ENCODE measurements around the gene LRP1B.
"Not testable (repeated sequence)": the region's sequence is repeated elsewhere in the genome, so short reads cannot be mapped to it uniquely, and the experiment has no call there.

The LRP1B gene

DNA sequence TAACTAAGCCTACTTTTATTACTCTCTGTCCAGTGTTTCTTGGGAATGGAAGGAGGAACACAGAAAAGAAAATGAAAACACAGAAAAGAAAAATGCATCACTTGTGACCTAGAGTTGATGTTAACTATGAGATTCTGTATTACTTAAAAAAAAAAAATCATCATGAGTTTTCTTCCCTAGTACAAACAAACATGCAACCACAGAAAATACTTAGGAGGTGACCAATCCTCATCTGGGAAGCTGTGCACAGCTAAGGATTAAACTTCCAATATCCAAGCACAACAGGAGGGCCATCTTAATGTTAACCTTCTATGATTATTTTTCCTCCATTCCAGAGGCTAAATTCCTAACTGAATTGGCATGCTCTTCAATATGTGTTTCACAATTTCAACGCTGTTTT is 1140.4 kb downstream of the LRP1B start:
- TF ChIP-seq, protein P1, sequence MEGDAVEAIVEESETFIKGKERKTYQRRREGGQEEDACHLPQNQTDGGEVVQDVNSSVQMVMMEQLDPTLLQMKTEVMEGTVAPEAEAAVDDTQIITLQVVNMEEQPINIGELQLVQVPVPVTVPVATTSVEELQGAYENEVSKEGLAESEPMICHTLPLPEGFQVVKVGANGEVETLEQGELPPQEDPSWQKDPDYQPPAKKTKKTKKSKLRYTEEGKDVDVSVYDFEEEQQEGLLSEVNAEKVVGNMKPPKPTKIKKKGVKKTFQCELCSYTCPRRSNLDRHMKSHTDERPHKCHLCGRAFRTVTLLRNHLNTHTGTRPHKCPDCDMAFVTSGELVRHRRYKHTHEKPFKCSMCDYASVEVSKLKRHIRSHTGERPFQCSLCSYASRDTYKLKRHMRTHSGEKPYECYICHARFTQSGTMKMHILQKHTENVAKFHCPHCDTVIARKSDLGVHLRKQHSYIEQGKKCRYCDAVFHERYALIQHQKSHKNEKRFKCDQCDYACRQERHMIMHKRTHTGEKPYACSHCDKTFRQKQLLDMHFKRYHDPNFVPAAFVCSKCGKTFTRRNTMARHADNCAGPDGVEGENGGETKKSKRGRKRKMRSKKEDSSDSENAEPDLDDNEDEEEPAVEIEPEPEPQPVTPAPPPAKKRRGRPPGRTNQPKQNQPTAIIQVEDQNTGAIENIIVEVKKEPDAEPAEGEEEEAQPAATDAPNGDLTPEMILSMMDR (IDR thresholded peaks at IDR 0.05; ENCODE audit: control insufficient read depth, extremely low read depth, insufficient read depth): no peak
- no peak for DNase-seq (ENCODE audit: low read depth)

DNA sequence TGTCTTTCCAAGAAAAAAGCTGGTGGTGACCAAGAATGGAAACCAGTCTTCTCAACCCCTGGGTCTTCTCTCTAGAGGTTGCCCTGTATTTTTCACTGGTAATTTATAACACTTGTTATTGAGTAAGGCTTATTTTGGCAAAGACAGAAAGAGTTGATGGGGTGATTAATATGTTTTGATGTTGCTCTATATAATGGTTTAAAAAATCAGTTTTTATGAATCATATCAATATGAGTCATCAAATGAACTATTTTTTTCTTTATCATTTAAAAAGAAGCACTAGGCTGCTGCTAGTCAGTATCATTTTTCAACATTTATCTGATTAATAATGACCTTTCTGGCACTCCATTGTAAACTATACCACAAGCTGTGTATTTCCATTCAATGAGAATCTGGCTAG is 1142.2 kb downstream of the LRP1B start:
- no peak overlapping the region for H3K4me3 ChIP-seq (ENCODE audit: low read depth, low read length)
- TF ChIP-seq, protein P1 (IDR thresholded peaks at IDR 0.05; ENCODE audit: control insufficient read depth, extremely low read depth, insufficient read depth): no peak

More for the DNA sequence above, 1140.4 kb downstream of the LRP1B start:
- no peak overlapping the region for H3K4me3 ChIP-seq (ENCODE audit: low read depth, low read length)

DNA sequence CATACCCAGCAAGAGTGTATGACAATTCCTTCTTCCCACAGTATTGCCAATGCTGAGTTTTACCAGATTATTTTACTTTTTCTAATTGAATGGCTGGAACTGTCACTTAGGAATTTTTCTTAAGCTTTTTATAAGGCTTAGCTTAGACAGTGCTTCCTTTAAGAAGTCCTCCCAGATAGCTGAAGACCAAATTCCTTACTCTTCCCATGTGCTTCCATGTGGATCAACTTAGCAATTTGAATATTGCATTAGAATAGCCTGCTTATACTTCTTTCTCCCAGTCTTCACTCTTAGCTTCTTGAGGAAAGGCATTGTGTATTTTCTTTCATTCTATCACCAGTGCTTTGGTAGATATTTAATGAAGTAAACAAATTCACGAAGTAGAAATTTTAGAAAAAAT is 1144.4 kb downstream of the LRP1B start:
- TF ChIP-seq, protein P1 (IDR thresholded peaks at IDR 0.05; ENCODE audit: control insufficient read depth, extremely low read depth, insufficient read depth): no peak
- no peak for DNase-seq (ENCODE audit: low read depth)

More for the DNA sequence above, 1142.2 kb downstream of the LRP1B start:
- no peak for DNase-seq (ENCODE audit: low read depth)

DNA sequence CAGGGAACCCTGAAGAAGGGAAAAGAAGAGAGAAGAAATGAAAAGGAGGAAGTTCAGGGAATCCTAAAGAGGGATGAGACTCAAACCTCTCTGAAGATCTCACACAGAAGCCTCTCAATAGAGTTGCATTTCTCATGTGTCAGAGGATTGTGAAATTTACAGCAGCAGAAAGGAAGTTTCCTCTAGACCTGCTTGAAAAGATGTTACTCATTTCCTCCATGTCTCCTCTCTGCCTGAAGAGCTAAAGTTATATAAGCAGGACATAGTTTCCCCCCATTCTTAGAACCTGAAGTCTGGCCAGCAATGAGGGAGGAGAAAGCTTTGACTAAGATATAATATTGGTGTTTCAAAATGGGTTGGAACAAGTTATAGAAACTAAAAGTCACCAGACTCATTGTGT is 1155.6 kb downstream of the LRP1B start:
- H3K4me3 ChIP-seq (ENCODE audit: low read depth, low read length): no peak overlapping the region
- no peak for DNase-seq (ENCODE audit: low read depth)
- TF ChIP-seq, protein P1 (IDR thresholded peaks at IDR 0.05; ENCODE audit: control insufficient read depth, extremely low read depth, insufficient read depth): no peak

More for the DNA sequence above, 1144.4 kb downstream of the LRP1B start:
- no peak overlapping the region for H3K4me3 ChIP-seq (ENCODE audit: low read depth, low read length)

DNA sequence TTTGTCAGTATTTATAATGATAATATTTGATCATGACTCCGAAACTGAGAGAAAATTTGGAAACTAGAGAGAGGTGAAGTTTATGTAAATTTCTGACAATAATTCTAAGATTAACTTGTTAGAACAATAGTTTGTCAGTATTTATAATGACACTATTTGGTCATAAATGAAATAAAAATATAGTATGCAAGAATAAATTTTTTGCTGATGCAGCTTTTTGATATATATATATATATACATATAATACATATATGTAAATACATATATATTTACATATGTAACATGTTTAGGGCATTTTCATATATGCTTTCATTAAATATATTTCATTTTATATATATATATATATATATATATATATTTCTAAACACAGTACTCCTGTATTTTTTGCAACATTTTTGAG is 1158.1 kb downstream of the LRP1B start:
- TF ChIP-seq, protein P1 (IDR thresholded peaks at IDR 0.05; ENCODE audit: control insufficient read depth, extremely low read depth, insufficient read depth): no peak
- DNase-seq (ENCODE audit: low read depth): no peak
- H3K4me3 ChIP-seq (ENCODE audit: low read depth, low read length): no peak overlapping the region

DNA sequence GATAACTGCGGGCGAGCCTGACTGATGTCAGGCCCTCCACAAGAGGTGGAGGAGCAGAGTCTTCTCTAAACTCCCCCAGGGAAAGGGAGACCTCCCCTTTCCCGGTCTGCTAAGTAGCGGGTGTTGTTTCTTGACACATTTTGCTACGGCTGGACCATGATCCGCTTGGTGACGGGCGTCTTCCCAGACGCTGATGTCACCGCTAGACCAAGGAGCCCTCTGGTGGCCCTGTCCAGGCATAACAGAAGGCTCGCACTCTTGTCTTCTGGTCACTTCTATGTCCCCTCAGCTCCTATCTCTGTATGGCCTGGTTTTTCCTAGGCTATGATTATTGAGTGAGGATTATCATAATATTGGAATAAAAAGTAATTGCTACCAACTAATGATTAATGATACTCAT is 1166.5 kb downstream of the LRP1B start:
- TF ChIP-seq, protein P1 (IDR thresholded peaks at IDR 0.05; ENCODE audit: control insufficient read depth, extremely low read depth, insufficient read depth): peak; percentile 46
- not testable (repeated sequence) for H3K4me3 ChIP-seq (ENCODE audit: low read depth, low read length); DNase-seq (ENCODE audit: low read depth)

DNA sequence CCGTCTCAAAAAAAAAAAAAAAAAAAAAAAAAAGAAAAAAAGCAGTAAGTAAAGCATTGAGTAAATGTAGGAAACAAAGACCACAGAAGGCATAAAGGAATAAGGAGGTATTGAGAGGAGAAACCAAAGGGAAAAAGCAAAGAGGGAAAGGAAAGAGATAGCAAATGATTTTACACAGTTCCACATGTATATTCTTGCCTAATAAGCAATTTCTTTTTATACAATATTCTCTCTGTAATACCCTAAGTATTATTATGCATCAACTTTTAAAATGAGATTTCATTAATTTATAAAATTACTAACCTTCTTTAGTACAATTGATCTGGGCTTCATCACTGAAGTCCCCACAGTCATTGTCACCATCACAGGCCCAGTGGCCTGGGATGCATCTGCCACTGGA is 1180.9 kb downstream of the LRP1B start:
- H3K4me3 ChIP-seq (ENCODE audit: low read depth, low read length): no peak overlapping the region
- DNase-seq (ENCODE audit: low read depth): no peak
- TF ChIP-seq, protein P1 (IDR thresholded peaks at IDR 0.05; ENCODE audit: control insufficient read depth, extremely low read depth, insufficient read depth): no peak

Measured in LNCaP clone FGC (cell line).